ENCODE results near the gene MTFR2.

The MTFR2 gene

DNA sequence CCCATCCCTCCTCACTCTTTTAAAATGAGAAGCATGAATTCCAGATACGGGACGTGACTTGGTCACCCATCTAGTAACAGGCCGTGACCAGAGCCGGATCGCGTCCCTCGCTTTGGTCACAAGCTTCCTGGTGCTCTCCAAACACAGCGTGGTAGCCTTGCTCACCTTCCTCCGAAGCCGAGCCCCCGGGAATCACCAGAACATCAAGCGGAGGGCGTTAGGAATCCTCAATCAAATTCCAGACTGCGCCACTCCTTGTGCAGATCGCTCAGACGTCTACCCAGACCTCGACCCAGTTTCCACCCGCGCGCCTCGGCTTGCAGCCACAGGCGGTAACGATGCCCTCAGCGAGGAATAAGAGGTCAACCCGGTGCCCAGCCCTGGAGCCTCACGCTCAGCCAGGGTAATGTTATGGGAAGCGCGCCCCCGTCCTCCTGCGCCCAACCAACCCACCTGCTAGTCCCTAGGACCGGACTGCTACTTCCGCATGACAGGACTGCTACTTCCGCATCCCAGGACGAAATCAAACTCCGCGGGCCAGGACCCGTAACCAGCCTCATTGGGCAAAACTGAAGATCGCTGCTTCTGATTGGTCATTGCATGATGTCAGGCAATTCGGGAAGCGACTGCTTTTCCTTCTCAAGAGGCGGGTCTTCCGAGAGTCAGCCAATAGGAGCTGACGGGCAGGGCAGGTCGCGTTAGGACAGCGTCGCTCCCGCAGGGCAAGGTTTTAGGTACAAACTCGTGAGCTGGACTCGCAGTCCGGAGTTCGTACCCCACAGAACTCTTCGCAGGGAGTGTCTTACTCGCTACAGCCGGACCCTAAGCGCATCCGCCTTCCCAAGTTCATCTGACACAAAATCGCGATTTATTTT lies at the start of gene MTFR2:
TSS of gene MTFR2 (minus strand) at position 501 of the 875 bp plus-strand sequence. CDS start 1,212 bp downstream, outside the sequence.
- DNase-seq, result peak; percentile 93

- DNase-seq, result no peak
Observed at GRCh38 chr6:136294621-136295020, 44.5 kb upstream of the MTFR2 start.

GRCh38 chr6:136290410-136291010 lies 40.4 kb upstream of the MTFR2 start:
- peak; percentile 45 for DNase-seq

- DNase-seq, result peak; percentile 94
Observed at GRCh38 chr6:136289579-136290409, 39.7 kb upstream of the MTFR2 start, which contains the start of gene BCLAF1. BCLAF1 (minus strand) TSS chr6:136289846; CDS start chr6:136279866, 9,980 bp downstream.

DNA sequence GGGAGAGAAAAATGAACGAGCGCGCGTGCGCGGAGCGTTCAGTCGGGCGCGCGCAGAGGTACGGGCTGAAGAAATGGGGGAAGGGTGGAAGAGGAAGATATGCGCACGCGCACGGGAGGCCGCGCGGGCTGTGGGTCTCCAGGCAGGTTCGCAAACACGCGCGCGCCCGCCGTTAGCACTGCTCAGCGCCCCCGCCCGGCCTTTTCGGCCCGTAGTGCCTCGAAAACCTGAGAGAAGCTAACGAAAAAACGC lies 39.1 kb upstream of the MTFR2 start:
- peak; percentile 78 for DNase-seq

- DNase-seq, result no peak
Observed at GRCh38 chr6:136288566-136289326, 38.6 kb upstream of the MTFR2 start.

DNA sequence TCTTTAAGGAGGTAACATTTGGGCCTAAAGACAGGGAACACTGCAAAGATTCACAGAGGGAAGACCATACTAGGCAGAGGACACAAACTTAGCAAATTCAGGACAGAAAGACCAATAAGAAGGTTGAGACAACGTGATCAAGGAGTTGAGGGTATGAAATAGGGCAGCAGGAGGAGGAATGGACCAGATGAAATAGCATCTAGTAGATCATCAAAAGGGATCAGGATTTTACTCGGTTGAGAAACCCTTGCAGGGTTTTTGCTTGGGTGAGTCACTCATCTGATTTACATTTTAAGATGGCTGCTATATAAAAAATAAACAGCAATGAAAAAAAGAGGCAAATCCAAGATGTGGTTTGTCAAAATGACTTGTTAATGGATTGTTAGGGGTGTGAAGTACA lies 34.8 kb upstream of the MTFR2 start:
- no peak for DNase-seq

DNA sequence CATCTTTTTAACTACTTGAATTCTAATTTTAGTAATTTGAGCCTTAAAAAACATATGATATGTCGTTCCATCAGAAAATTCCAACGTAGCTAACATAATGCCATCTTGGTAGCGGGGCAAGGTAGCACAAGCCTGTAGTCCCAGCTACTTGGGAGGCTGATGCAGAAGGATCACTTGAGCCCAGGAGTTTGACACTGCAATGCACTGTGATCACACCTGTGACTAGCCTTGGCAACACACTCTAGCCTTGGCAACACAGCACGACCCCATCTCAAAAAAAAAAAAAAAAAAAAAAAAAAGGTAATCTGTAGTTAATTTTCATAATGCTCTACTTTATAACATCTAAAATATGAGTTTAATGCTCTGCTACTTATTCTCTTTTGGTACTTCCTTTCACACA lies 32.8 kb upstream of the MTFR2 start:
- DNase-seq, result no peak

GRCh38 chr6:136280032-136280609 lies 30.0 kb upstream of the MTFR2 start:
- no peak for DNase-seq

DNA sequence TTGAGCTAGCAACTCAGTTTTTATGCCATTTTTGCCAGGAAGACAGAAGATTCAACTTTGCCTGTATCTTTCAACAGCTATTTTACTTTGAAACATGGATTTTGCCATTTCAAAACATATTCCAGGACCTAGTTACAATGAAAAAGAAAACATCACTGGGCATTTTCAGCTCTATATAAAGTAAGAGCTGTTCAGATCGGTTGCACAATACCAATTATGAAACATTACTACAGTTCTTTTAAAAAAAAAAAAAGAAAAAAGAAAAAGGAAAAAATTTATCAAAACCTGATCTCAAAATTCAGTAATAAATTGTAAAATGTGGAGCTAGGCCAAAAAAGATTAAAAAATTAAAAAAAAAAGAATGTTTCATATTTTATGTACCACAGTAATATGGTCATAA lies 24.0 kb upstream of the MTFR2 start:
- DNase-seq, result no peak

GRCh38 chr6:136265101-136265500 lies 15.0 kb upstream of the MTFR2 start:
- DNase-seq, result no peak

DNA sequence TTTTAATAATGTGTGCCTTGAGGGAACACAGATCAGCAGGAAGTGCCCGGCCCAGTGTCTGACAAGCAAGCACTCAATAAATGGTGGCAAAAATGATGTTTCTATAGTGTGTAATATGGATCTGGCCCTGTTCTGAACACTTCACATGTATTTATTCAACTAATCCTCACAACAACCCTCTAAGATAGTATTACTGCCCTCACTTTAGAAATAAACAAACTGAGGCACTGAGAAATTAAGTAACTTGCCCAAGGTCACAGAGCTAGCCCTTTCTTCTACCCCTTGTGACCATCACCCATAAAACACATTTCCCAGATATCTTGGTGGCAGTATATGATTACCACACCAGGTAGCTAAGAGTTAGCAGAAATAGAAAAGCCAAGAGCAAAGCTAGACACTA lies 12.8 kb upstream of the MTFR2 start:
- no peak for DNase-seq

- DNase-seq, result no peak
Observed at GRCh38 chr6:136254851-136255466, 4.8 kb upstream of the MTFR2 start.

GRCh38 chr6:136253734-136254133 lies 3.6 kb upstream of the MTFR2 start:
- no peak for DNase-seq

DNA sequence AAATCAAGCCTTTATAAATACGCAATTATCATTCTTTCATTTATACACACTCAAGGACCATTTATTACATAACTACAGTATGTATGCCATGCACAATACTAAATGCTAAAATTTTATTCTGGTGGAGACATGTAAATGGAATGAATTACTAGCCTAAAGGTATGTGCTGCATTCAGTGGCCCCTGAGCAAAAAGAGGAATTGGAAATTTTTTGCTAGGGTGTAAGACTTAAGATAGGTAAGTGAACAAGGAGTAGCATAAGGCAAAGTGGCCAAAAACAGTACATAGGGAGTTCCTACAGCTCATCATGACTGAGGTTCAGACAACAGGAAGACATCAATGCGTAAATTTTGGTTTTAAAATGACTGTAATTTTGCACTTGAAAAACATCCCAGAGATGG lies 2.3 kb upstream of the MTFR2 start:
- no peak for DNase-seq

DNA sequence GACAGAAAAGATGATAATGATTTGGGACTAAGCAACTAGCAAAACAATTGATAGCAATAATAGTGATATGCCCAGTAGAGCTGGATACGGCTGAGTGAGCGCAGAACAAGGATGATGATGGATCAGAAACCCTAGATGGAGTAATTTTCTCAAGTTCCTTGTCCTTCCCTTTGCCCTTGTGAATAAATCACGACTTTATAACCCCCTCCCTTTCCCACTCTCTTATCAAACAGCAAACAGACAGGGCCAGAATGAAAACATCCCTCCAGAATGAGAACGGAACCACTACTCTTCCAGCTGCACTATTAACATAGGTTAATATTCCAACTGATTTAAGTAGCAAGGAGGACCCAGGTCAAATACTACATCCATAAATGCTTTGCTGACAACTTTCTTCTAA lies 1.3 kb upstream of the MTFR2 start:
- no peak for DNase-seq

GRCh38 chr6:136250686-136251008 lies 536 bp upstream of the MTFR2 start:
- no peak for DNase-seq

DNA sequence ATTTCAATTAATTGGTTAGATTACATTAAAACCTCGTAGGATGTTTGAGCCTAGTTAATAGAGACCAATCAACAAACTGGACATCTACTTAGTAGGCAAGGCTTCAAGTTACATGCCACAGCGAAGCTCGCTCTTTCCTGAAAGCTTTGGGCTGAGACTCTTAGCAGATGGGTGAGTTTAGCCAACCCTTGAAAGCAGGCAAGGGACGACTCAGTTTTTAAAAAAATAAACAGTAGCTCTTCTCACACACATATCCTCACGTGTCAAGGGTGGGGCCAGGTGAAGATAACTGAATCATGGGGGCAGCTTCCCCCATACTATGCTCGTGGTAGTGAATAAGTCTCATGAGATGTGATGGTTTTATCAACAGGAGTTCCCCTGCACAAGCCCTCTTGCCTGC lies 775 bp downstream of the MTFR2 start:
- DNase-seq, result no peak

DNA sequence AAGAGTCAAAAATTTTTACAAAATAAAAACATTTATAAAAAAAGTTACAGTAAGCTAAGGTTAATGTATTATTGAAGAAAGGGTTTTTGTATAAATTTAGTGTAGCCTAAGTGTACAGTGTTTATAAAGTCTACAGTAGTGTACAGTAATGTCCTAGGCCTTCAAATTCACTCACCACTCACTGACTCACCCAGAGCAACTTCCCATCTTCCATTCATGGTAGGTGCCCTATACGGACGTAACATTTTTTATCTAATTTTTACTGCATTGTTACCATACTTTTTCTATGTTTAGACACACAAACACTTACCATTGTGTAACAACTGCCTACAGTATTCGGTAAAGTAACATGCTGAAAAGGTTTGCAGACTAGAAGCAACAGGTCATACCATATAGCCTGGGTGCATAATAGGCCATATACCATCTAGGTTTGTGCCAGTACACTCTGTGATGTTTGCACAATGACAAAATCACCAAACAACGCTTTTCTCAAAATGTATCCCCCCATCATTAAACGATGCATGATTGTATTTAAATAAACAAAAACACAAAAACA lies 6.0 kb downstream of the MTFR2 start:
- DNase-seq, result no peak

GRCh38 chr6:136236466-136237293 lies 13.4 kb downstream of the MTFR2 start:
- no peak for DNase-seq

DNA sequence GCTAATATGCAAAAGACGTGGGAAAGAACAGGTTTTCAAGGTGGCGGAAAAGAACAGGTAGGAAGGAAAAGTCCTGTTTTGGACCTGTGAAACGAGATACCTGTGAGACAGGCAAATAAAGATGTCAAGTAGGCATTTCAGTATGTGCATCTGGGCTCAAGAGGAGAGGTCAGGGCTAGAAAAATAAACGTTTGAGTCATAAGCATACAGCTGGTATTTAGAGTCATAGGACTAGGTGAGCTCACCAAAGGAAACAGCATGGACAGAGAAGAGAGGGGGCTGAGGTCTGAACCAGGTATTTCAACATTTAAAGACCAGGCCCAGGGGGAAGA lies 14.9 kb downstream of the MTFR2 start:
- no peak for DNase-seq

All from NCI-H1048 (cell line).